ENCODE results near the gene YPEL2.

YPEL2 gene

DNA sequence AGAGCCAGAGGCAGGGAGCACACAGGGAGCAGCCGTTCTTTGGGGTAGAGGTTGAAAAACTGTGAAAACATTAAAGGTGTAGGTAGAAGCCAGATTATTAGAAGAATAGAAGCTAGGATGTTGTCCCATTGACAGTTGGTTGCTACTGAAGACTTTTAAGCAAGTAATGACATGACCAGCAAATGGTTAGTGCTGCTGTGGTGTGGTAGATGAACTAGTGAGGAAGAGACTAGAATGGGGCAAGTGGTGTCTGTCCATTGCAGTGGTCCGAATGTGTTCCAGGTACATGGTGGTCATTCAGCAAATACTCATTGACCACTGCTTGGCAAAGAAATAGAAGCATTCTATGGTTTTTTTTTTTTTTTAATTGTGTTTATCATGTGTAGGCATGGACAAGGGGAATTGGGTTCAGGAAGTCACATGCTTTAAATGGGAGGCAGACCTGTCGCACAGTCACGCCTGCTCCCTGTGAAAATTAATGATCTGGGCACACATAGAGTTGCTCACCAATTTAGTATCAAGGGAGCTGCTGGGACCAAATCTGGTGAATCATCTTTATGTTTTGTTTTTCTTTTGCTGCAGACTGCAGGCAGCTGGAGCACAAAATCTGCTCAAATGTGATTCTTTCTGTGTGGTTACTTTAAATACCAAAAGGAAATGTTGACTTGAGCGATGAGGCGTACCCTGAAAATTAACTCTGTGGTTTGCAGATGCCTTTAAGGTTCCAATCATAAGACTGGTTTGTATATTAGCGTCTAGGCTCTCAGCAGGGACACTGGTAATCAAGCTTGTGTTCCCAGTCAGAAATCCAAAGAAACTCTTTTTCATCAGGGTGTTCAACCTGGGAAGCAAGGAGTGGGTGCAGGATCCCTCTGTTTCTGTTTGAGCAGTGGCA is 30.7 kb downstream of the YPEL2 start:
- in situ Hi-C loops (cut with MboI; ENCODE audit: low sequenced_read_pairs, unreplicated experiment), result no loop called here
- DNase-seq (ENCODE audit: low spot score), result peak; percentile 43
- TF ChIP-seq, protein P1, sequence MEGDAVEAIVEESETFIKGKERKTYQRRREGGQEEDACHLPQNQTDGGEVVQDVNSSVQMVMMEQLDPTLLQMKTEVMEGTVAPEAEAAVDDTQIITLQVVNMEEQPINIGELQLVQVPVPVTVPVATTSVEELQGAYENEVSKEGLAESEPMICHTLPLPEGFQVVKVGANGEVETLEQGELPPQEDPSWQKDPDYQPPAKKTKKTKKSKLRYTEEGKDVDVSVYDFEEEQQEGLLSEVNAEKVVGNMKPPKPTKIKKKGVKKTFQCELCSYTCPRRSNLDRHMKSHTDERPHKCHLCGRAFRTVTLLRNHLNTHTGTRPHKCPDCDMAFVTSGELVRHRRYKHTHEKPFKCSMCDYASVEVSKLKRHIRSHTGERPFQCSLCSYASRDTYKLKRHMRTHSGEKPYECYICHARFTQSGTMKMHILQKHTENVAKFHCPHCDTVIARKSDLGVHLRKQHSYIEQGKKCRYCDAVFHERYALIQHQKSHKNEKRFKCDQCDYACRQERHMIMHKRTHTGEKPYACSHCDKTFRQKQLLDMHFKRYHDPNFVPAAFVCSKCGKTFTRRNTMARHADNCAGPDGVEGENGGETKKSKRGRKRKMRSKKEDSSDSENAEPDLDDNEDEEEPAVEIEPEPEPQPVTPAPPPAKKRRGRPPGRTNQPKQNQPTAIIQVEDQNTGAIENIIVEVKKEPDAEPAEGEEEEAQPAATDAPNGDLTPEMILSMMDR (IDR thresholded peaks at IDR 0.05; ENCODE audit: borderline replicate concordance, control extremely low read depth, extremely low read depth, insufficient read depth, missing control alignments), result no peak

- DNase-seq (ENCODE audit: low spot score), result no peak
- TF ChIP-seq, protein P1 (IDR thresholded peaks at IDR 0.05; ENCODE audit: borderline replicate concordance, control extremely low read depth, extremely low read depth, insufficient read depth, missing control alignments), result no peak
- in situ Hi-C loops (cut with MboI; ENCODE audit: low sequenced_read_pairs, unreplicated experiment), result no loop called here
Measured at GRCh38 chr17:59362811-59363205, 31.4 kb downstream of the YPEL2 start.

DNA sequence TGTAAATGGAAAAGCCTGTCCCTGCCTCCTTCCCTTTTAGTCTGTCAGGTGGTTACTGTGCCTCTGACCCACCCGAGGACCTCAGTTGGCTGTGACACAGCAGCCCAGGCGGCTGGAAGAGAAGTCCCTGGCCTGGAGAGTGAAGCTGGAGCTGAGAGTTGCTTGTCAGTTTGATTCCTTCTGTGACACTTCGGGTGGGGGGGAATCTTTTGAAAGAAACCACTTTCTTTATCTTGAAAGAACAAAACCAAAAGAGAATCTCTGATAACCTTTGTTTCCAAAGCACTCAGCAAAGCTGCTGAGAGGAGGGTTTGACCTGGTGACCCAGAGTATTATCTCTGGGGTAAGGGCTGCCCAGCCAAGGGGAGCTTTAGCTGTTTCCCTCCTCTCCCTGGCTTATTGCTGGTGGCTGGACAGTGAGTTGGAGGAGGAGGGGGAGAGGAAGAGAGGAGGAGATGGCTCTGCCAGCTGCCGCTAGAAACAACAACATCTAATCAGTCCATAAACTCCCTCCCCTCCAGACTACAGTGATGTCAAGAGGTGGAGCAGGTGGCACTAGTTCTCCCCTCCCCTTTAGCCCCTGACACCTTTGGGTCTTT is 34.0 kb downstream of the YPEL2 start:
- TF ChIP-seq, protein P1 (IDR thresholded peaks at IDR 0.05; ENCODE audit: borderline replicate concordance, control extremely low read depth, extremely low read depth, insufficient read depth, missing control alignments), result no peak
- DNase-seq (ENCODE audit: low spot score), result peak; percentile 41
- in situ Hi-C loops (cut with MboI; ENCODE audit: low sequenced_read_pairs, unreplicated experiment), result no loop called here

GRCh38 chr17:59366040-59366757 is 34.7 kb downstream of the YPEL2 start:
- DNase-seq (ENCODE audit: low spot score), result no peak
- TF ChIP-seq, protein P1 (IDR thresholded peaks at IDR 0.05; ENCODE audit: borderline replicate concordance, control extremely low read depth, extremely low read depth, insufficient read depth, missing control alignments), result no peak
- in situ Hi-C loops (cut with MboI; ENCODE audit: low sequenced_read_pairs, unreplicated experiment), result no loop called here

GRCh38 chr17:59366773-59367656 is 35.6 kb downstream of the YPEL2 start:
- TF ChIP-seq, protein P1 (IDR thresholded peaks at IDR 0.05; ENCODE audit: borderline replicate concordance, control extremely low read depth, extremely low read depth, insufficient read depth, missing control alignments), result no peak
- in situ Hi-C loops (cut with MboI; ENCODE audit: low sequenced_read_pairs, unreplicated experiment), result no loop called here
- no peak for DNase-seq (ENCODE audit: low spot score)

GRCh38 chr17:59367657-59368045 is 36.2 kb downstream of the YPEL2 start:
- DNase-seq (ENCODE audit: low spot score), result no peak
- TF ChIP-seq, protein P1 (IDR thresholded peaks at IDR 0.05; ENCODE audit: borderline replicate concordance, control extremely low read depth, extremely low read depth, insufficient read depth, missing control alignments), result no peak

More at GRCh38 chr17:59367657-59368045, 36.2 kb downstream of the YPEL2 start:
- in situ Hi-C loops (cut with MboI; ENCODE audit: low sequenced_read_pairs, unreplicated experiment), result no loop called here
